Posterior cingulate gyrus (tissue), 11 donors: ENCODE measurements around the gene CA7.

Experiments used
- DNase-seq, 10 donors: peaks; one replicate each; pipeline versions ENCODE4 v3.0.0 to v3.0.0-alpha.2; 2020 to 2021; ENCODE audit warnings: mixed read lengths in 3 of 10
- intact Hi-C: fragments of 100-400 bp; cut with DNase I; formaldehyde crosslinking; loops from one replicate; pipeline ENCODE4 v1.15.1; 2023

CA7 gene

DNA sequence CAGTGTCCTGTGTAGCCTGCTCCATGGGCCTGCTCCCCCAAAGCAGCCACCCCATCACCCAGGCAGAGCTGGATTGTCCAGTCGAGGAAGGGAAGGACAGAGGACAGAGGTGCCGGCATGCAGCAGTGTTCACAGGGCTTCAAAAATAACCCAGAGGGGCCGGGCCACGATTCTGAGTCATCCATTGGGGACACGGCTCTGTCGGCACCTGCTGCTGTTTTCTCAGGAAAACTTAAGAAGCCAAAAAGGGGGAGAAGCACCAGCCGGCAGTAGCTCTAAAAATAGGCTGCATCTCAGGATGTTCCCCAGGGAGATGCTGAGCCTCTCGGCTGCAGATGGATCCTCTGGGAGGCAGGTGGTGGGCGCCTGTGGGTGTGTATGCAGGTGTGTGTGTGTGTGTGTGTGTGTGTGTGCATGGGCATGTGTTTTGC lies 1.6 kb downstream of the CA7 start:
- peak in 8 of 10 donors; percentile 53 to 94 (median 76) for DNase-seq
- intact Hi-C loops = no loop called here

DNA sequence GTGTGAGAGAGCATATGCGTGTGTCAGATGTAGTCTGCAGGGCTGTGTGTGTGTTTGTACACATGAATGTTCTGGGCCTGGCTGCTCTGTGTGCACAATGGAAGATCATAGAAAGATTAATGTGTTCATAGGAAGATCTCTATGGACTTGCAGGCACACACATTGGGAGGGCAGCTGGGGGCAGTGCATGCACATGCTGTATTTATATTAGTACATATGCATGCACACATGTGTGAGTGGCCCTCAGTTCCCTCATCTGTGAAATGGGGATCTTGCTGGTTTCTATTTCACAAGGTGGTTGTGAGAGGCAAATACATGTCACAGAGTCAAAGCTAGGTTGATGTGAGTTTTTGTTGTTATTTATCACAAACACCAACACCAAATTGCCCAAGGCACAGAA lies 2.1 kb downstream of the CA7 start:
- no peak for DNase-seq
- intact Hi-C loops = no loop called here

DNA sequence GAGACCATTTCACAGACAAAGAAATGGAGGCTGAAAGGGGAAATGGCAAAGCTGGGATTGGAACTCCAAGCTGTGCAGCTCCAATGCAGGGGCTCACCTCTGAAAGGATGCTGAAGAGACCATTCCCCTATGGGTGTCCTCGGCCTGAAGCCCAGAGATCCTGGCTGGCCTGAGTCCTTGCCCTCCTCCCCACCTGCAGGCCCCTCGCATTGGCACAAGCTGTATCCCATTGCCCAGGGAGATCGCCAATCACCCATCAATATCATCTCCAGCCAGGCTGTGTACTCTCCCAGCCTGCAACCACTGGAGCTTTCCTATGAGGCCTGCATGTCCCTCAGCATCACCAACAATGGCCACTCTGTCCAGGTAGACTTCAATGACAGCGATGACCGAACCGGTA lies 2.6 kb downstream of the CA7 start:
- intact Hi-C loops = no loop called here

DNA sequence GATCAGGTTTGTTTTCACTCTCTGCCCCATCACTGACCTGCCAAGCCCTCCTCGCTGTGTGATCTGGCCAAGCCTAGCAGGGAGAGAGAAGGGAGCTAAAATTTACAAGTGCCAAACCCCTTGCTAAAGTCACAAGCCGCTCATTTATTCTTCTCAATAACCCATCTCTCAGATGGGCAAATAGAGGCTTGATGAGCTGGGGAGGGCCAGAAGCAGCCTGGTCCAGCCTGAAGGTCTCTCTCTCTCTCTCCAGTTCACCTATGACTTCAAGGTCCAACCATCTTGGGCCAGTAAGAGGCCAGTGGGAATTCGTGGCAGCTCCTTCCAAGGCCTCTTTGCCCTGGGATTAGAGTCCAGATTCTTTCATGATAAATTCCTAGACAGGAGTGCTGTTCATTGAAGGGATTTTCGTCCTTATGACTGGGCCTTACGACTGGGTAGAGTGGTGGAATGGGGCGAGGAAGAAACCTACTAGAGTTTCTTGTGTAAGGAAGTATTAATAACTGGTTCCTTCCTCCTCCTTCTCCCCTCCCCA lies 3.4 kb downstream of the CA7 start:
- DNase-seq = peak in 1 of 10 donors; percentile 2
- intact Hi-C loops = no loop called here

More for the DNA sequence above, 2.6 kb downstream of the CA7 start:
- peak in 1 of 10 donors; percentile 54 for DNase-seq

DNA sequence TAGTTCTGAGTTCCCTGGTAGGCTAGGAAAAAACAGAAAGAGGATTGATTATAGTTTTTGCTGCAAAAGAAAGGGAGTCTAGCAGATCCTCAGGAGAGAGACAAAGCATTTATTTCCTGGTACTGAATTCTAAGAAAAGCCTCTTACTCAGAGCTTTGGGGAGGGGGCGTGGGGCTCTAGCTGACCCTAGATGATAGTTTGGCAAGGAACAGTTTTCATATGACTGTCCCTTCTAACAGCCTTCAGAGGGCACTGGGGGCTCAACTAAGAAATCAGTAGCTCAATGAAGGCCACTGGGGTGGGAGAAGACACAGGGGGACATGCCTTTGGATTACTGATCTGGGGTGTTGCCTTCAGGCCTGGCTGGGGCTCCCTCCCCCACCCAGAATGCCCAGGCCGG lies 4.0 kb downstream of the CA7 start:
- DNase-seq = no peak
- intact Hi-C loops = no loop called here

DNA sequence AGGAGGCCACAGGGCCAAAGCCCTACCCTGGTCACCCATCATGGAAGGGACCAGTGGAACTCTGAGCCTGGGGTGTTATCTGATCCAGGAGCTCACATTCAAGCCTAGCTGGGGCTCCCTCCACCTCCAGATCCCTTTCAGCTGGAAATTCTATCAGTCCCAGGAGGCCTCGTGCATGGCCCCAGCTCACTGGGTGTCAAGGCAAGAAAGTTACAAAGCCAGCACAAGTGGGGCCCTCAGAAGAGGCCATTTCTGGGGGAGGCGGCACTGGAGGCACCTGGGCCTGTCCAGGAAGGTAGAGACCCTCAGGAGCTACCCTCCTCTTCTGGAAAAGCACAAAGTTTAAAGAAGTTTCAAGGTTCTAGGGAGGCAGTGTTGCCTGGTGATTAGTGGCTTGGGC lies 4.8 kb downstream of the CA7 start:
- DNase-seq = peak in 1 of 10 donors; percentile 60
- intact Hi-C loops = no loop called here

DNA sequence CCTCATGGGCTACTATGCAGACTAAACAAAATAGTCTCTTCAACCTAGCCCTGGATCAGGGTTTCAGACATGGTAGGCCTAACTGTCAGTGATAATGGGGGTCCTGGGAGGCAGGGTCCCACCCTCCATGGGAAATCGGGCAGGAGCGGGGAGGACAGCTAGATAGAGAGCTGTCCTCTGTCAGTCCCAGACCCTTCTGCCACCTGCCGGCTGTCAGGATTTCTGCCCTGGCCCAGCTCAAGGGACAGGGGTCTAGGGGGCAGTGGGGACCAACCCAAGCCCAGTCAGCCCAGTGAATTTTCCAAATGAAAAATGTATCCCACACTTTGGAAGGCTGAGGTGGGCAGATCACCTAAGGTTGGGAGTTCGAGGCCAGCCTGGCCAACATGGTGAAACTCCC lies 5.3 kb downstream of the CA7 start:
- intact Hi-C loops = no loop called here
- DNase-seq = peak in 1 of 10 donors; percentile 44

DNA sequence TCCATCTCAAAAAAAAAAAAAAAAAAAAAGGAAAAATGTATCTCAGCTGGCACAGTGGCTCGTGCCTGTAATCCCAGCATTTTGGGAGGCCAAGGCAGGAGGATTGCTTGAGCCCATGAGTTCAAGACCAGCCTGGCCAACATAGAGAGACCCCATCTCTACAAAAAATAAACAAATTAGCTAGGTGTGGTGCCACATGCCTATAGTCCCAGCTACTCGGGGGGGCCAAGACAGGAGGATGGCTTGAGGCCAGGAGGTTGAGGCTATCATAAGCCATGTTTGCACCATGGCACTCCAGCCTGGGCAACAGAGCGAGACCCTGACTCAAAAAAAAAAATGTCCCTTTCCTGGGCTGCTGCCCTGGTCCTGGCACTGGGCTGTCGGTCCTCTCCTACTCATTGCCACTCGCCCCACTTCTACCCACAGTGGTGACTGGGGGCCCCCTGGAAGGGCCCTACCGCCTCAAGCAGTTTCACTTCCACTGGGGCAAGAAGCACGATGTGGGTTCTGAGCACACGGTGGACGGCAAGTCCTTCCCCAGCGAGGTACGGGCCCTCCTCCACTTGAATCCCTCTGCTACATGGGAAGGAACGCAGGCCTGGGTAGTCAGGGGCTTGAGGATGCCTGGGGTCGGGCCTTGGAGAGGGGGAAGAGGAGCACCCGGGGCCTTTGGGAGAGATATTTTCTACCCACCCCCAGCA lies 6.1 kb downstream of the CA7 start:
- peak in 1 of 10 donors; percentile 81 for DNase-seq
- intact Hi-C loops = no loop called here

DNA sequence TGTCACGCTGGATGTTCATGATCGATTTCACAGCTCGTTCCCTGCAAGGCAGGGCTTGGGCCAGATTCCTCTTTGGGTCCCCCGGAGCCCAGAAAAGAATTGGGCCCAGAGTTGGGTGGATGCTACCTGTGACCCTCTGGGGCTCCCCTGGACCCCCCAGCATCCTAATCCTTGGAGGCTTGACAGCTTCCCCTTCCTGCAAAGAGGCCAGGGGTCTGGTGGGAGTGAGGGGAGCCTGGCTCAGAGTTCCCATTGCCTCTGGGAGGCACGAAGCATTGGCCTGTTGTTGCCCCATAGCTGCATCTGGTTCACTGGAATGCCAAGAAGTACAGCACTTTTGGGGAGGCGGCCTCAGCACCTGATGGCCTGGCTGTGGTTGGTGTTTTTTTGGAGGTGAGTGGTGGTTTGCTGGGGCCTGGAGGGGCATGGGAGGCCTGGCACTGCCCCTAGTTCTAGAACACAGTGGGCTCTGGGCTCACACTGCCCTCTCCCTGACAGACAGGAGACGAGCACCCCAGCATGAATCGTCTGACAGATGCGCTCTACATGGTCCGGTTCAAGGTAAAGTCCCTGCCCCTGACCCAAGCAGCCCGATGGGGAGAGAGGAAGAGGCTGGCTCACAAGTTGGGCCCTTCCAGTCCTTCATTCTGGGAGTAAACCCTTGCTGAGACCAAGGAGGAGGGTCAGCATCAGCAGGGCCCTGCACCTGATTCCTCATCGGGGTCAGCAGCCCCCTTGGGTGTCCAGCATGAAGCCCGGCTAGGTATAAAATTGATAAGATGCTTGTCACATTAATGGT lies 7.2 kb downstream of the CA7 start:
- intact Hi-C loops = no loop called here
- DNase-seq = peak in 1 of 10 donors; percentile 43

DNA sequence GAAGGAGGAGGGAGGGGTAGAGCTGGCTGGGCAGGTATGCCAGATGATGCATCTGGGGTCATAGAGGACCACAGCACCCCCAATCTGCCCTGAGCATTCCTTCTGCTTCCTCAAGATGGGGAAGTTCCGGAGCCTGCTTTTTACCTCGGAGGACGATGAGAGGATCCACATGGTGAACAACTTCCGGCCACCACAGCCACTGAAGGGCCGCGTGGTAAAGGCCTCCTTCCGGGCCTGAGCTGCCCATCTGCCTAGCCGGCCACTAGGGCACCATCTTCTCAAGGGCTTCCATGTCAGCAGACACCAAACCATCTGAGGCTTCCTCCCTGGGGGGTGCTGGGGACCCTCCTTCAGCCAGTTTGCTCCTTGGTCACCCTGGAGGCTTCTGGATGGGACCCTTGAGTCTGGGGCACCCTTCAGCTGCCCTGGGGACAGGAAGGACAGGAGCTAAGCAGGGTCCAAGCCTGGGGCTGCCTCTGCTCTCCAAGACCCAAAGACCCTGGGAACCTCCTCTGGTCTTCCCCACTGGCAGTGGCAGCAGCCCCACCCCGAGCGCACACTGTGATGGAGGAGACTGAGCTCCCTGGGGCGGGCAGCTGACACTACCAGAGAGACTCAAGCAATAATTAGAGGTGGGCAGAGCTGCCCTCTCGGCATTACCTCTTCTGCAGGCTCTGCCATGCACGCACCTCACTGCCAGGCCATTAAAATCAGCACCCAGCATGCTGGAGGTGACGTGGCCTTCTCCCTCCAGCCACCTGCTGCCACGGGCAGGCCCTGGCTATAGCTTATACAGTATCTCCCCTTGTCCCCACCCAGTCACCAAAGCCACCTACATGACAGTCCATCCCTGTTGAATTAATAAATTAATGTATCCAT lies 9.3 kb downstream of the CA7 start:
- DNase-seq = peak in 1 of 10 donors; percentile 78
- intact Hi-C loops = no loop called here

DNA sequence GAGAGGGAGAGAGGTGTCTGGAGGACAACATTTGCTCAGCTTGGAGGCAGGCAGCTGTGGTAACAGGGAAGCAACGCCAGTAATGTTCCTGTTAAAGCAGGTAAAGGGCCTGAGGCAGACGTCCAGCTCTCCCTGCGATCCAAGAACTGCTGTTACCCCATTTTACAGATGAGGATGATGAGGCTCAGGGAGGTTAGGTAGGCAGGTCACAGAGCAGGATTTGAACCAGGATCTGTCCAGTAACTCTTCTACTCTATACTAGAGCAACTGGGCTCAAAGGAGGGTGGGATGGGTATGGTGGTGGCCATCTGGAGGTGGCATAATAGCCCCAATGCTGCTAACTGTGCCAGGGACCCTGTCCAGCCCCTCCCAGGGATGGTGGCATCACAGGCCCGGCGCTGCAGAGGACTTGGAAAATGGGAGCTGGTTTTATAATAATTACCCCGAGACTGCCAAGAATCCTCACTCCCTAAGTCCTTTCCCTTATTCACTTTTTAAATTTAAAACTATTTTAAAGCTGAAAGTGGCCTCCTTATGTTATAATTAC lies 12.0 kb downstream of the CA7 start:
- peak in 2 of 10 donors; percentile 6 to 57 for DNase-seq
- intact Hi-C loops = no loop called here

DNA sequence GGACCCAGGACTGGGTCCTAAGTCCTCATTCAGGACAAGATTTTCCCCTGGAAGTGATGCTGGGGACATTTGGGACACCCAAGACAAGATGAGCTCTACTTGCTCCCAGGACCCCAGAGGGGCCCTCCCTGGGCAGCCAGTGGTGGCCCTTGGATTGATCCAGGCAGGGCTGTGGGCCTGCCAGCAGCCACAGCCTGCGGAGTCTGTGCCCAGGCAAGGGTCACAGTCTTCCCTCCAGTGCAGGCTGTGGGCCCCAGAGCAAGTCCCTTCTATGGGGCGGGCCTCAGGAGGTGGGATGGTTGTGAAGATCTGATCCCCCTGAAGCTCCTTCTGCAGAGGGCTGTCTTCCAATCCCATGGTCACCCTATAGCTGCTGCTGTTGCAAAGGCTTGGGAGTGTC lies 12.6 kb downstream of the CA7 start:
- DNase-seq = peak in 1 of 10 donors; percentile 59
- intact Hi-C loops = no loop called here

DNA sequence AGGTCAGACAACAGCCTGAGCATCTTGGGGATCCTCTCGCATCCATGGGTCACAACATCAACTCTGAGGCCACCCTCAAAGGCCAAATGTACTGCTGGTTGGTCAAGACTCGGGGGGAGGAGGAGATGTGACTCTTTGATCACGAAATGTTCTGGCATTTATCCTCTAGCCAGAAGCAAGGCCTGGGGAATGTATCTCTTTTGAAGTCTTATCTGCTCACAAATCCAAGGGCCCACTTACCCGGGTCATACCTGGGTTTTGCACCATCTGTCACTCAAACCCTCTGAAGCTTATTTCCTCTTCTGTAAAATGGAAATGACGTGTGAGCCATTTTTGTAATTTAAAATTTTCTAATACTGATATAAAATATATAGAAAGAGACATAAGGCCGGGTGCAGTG lies 13.2 kb downstream of the CA7 start:
- peak in 2 of 10 donors; percentile 15 to 20 for DNase-seq
- intact Hi-C loops = no loop called here

DNA sequence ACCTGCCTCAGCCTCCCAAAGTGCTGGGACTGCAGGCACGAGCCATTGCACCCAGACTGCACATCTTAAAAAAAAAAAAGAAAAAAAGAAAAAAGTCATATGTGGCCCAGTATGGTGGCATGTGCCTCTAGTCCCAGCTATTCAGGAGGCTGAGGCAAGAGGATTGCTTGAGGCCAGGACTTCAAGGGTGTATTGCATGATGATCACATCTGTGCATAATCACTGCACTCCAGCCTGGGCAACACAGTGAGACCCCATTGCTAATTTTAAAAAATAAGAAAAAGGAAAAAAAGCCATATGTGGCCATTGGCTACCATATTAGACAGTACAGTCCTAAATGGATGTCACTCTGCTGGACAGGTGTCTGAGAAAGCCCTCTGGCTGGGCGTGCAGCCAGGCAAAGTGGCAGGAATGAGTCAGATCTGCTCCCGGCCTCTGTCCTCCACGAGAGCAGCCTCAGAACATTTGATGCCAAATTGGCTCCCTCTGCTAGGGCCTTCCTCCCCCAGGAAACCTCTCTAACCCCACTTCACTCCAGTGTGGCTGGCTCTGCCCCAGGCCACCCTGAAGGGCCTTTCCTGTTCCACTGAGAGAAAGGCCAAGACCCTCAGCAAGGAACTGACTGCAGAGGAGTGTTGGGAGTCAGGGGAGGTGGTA lies 14.7 kb downstream of the CA7 start:
- intact Hi-C loops = no loop called here
- peak in 4 of 10 donors; percentile 58 to 87 (median 78) for DNase-seq

DNA sequence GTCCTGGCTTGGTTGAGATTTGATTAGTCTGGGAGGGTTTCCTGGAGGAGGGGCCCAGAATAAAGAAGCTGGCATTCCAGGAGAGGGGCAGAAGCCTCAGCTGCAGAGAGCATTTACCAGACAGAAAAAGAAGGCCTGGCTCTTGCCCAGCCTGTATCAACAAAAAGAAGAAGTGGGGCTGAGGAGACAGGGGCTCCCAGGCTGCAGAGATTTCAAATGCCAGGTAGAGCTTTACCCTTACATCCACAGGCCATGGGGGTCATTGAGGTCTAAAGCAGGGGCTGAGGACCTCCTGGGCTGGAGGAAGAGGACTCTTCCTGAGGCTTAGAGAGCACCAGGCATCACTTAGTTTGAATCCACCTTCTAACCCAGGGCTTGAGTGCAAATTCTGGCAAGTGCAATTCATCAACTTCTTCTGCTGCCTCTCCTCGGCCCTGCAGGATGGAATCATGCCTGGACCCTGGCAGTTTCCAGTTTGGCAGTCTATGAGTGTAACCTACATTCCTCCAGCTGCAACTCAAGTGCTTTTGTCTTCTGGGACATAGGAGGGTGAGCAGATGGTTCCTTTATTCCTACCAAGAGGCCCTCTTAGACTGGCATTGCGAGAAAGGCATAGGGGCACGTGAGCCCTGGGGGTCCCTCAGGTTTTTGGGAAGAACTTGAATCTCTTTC lies 15.3 kb downstream of the CA7 start:
- intact Hi-C loops = loop anchor here (10.0 kb wide), 1 partner anchor 105 kb away; the partner anchor contains the start of gene DYNC1LI2
- DNase-seq = peak in 4 of 10 donors; percentile 30 to 83 (median 58)

DNA sequence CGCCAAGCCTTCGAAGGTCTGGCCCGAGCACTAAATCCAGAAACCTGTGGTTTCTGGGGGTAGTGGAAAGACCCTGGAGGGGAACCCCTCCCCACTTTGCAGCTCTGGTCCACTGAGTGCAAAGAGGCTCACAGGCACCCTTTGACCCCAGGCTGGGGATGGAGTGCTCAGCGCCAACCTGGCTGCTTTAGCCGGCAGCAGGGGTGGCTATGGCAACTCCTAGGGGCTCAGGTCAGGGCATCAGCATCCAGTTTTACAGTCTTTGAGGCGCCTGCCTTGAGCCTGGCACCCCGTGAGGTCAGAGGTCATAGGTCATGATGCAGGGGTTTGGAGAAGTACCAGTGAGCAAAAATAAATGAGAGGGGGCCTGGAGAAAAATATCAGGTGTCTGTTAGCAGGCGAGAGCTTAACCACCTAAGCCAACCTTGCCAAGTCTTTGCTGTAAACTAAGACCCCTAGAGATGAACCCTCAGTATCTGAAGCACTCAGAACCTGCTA lies 17.9 kb downstream of the CA7 start:
- intact Hi-C loops = loop anchor here (10.0 kb wide), 1 partner anchor 107 kb away; the partner anchor contains the start of gene DYNC1LI2
- peak in 3 of 10 donors; percentile 22 to 43 (median 23) for DNase-seq

DNA sequence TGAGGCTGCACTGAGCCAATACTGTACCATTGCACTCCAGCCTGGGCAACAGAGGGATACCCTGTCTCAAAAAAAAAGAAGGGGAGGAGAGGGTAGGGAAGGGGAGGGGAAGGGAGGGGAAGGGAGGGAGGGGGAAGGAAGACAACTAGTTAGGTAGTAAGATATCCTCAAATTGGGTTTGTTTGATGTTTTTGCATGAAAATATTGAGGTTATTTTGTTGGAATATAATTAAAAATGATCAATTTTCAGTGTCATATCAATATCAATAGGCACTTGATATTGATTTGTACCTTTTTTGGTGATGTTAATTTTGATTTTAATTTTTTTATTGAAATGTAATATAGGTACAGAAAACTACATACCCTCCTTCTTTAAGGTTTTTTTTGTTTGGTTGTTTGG lies 19.5 kb downstream of the CA7 start:
- intact Hi-C loops = loop anchor here (10.0 kb wide), 1 partner anchor 109 kb away; the partner anchor contains the start of gene DYNC1LI2
- no peak for DNase-seq

DNA sequence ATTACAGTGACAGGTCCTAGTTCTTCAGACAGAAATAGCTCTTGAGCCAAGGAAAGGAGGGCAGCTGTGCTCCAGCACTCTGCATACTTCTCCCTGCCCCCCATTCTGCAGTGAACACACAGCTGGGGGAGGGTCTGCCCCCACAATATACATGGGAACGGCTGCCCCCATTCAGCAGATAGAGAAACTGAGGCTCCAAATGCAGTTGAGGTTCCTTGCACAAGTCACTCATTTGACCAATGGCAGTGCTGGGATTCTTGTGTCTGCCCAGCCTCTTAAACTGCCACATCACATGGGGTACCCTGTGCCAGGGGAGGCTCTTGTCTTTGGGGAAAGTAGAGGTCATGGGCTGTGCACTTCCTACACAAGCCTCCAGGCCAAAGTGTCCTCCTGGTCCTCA lies 25.2 kb downstream of the CA7 start:
- DNase-seq = no peak
- intact Hi-C loops = loop anchor here (10.0 kb wide), 1 partner anchor 115 kb away; the partner anchor contains the start of gene DYNC1LI2
